HG02938 (cell line): ENCODE measurements around the gene EMCN.
"Not testable (repeated sequence)": the region's sequence is repeated elsewhere in the genome, so short reads cannot be mapped to it uniquely, and the experiment has no call there.

Experiments used
- ATAC-seq: cut with Tn5 transposase; IDR thresholded peaks from one replicate; pipeline ENCODE4 v1.9.1; 2021; ENCODE audit warnings: mild to moderate bottlenecking, moderate library complexity; ENCODE audit not compliant: unreplicated experiment

The EMCN gene

GRCh38 chr4:100386270-100386669, 131.6 kb downstream of the EMCN start:
- ATAC-seq: no peak

GRCh38 chr4:100380401-100380800, 137.4 kb downstream of the EMCN start:
- ATAC-seq: not testable (repeated sequence)

GRCh38 chr4:100379583-100380105, 138.2 kb downstream of the EMCN start:
- ATAC-seq: no peak

- no peak for ATAC-seq
Observed at GRCh38 chr4:100372432-100372831, 145.4 kb downstream of the EMCN start.

- ATAC-seq: no peak
Observed at GRCh38 chr4:100369871-100370270, 148.0 kb downstream of the EMCN start.

- ATAC-seq: no peak
Observed at GRCh38 chr4:100367451-100367850, 150.4 kb downstream of the EMCN start.

- no peak for ATAC-seq
Observed at GRCh38 chr4:100366213-100366612, 151.6 kb downstream of the EMCN start.

GRCh38 chr4:100362366-100362765, 155.5 kb downstream of the EMCN start:
- ATAC-seq: no peak

GRCh38 chr4:100361336-100361735, 156.5 kb downstream of the EMCN start:
- no peak for ATAC-seq

- ATAC-seq: no peak
Observed at GRCh38 chr4:100360211-100360610, 157.6 kb downstream of the EMCN start.

- no peak for ATAC-seq
Observed at GRCh38 chr4:100359441-100359840, 158.4 kb downstream of the EMCN start.

GRCh38 chr4:100357542-100357941, 160.3 kb downstream of the EMCN start:
- ATAC-seq: no peak

GRCh38 chr4:100356172-100356571, 161.7 kb downstream of the EMCN start:
- no peak for ATAC-seq

- ATAC-seq: not testable (repeated sequence)
Observed at GRCh38 chr4:100352352-100352751, 165.5 kb downstream of the EMCN start.

- ATAC-seq: no peak
Observed at GRCh38 chr4:100348473-100348872, 169.3 kb downstream of the EMCN start.

GRCh38 chr4:100347241-100347640, 170.6 kb downstream of the EMCN start:
- ATAC-seq: no peak

- ATAC-seq: no peak
Observed at GRCh38 chr4:100345585-100345984, 172.2 kb downstream of the EMCN start.
